ENCODE results near the gene SIGLEC9.

DNA sequence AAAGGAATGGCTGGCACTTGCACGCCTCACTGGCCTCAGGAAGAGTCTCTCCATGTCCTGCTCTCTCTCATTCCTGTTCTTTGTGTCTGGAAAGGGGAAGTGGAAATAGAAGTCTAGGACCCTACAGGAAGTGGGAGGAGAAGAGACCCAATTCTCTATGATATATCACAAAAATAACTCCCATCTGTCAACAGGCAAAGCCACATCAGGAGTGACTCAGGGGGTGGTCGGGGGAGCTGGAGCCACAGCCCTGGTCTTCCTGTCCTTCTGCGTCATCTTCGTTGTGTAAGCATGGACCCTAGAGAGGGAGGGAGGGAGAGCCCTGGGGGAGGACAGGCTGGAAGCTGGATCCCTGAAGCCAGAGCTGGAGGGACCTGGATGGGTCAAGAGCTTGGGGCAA is 3.0 kb downstream of the SIGLEC9 start:
- TF ChIP-seq, protein P1, sequence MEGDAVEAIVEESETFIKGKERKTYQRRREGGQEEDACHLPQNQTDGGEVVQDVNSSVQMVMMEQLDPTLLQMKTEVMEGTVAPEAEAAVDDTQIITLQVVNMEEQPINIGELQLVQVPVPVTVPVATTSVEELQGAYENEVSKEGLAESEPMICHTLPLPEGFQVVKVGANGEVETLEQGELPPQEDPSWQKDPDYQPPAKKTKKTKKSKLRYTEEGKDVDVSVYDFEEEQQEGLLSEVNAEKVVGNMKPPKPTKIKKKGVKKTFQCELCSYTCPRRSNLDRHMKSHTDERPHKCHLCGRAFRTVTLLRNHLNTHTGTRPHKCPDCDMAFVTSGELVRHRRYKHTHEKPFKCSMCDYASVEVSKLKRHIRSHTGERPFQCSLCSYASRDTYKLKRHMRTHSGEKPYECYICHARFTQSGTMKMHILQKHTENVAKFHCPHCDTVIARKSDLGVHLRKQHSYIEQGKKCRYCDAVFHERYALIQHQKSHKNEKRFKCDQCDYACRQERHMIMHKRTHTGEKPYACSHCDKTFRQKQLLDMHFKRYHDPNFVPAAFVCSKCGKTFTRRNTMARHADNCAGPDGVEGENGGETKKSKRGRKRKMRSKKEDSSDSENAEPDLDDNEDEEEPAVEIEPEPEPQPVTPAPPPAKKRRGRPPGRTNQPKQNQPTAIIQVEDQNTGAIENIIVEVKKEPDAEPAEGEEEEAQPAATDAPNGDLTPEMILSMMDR (conservative IDR thresholded peaks at IDR 0.05), result no peak
- TF ChIP-seq ZFX (IDR thresholded peaks at IDR 0.05), result no peak

All from C4-2B (cell line).